ENCODE results near the gene CINP. TPM values are rescaled to one million over a fixed set of nuclear protein-coding genes. Genes with fewer than 3 reads are reported as not detected.
"Not testable (repeated sequence)": the region's sequence is repeated elsewhere in the genome, so short reads cannot be mapped to it uniquely, and the experiment has no call there.

The CINP gene
- total and polyA plus RNA-seq, 4 donors = 31.0 to 71.9 (median 34.3) TPM

DNA sequence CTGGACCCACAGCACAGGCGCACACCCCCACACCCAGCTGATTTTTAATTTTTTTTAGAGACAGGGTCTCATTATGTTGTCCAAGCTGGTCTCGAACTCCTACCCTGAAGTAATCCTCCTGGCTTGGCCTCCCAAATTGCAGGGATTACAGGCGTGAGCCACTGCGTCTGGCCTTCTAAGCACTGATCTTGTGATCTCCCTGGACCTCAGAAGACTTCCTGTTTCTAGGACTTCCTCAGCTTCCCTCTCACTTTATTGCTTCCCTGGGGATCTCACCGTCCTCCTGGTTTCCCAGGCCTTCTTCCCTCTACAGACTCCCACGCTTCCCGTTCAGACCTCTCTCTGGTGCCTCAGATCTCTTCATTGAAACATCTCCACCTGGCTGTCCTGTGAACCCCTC is 29.3 kb downstream of the CINP start:
- TF ChIP-seq, protein P1, sequence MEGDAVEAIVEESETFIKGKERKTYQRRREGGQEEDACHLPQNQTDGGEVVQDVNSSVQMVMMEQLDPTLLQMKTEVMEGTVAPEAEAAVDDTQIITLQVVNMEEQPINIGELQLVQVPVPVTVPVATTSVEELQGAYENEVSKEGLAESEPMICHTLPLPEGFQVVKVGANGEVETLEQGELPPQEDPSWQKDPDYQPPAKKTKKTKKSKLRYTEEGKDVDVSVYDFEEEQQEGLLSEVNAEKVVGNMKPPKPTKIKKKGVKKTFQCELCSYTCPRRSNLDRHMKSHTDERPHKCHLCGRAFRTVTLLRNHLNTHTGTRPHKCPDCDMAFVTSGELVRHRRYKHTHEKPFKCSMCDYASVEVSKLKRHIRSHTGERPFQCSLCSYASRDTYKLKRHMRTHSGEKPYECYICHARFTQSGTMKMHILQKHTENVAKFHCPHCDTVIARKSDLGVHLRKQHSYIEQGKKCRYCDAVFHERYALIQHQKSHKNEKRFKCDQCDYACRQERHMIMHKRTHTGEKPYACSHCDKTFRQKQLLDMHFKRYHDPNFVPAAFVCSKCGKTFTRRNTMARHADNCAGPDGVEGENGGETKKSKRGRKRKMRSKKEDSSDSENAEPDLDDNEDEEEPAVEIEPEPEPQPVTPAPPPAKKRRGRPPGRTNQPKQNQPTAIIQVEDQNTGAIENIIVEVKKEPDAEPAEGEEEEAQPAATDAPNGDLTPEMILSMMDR (IDR thresholded peaks at IDR 0.05; ENCODE audit: control extremely low read depth, extremely low read depth) = no peak
- Histone ChIP-seq H3K27ac (ENCODE audit: low read depth in 1 of 2, low read length in 1 of 2) (no peak overlapping the region), H3K4me1 (ENCODE audit: control insufficient read depth in 5 of 5, insufficient read depth in 5 of 5, low read length in 5 of 5) (peaks cover 0 to 2% (median 0%) of the 10 kb centered on the region in 5 donors), H3K4me3 (no peak overlapping the region), H3K9ac (ENCODE audit: insufficient read depth in 1 of 2, low read length in 2 of 2) (no peak overlapping the region), H3K27me3 (ENCODE audit: control insufficient read depth in 3 of 3, insufficient read depth in 3 of 3, low read length in 2 of 3) (no peaks in the 10 kb centered on the region), H3K9me3 (ENCODE audit: control insufficient read depth in 4 of 4, insufficient read depth in 3 of 4, low read length in 3 of 4) (no peaks in the 10 kb centered on the region), H3K36me3 (ENCODE audit: control insufficient read depth in 4 of 4, insufficient read depth in 4 of 4, low read length in 4 of 4) (peaks cover 0 to 16% (median 5%) of the 10 kb centered on the region in 4 donors)
- no peak for DNase-seq
- no peak for ATAC-seq (ENCODE audit: insufficient read depth, low FRiP score)
- 67 to 77% methylated on average over 7 of the region's 7 CpGs for WGBS, 2 donors

DNA sequence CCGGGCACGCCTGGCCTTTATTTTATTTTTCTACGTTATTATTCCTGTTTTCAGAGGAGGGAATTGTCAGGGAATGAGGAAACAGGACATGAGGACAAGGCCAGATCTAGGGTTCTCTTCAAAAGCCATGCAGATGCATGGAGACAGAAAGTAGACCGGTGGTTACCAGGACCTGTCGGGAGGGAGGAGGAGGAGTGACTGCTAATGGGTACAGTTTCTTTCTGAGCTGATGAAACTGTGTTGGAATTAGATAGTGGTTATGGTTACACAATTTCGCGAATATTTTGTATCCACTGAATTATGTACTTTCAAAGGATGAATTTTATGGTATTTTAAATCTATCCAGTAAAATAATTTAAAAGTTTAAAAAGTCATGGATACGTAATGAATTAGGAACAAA is 31.9 kb downstream of the CINP start:
- ATAC-seq (ENCODE audit: insufficient read depth, low FRiP score) (no peak), DNase-seq (no peak)
- Histone ChIP-seq H3K4me1 (ENCODE audit: control insufficient read depth in 5 of 5, insufficient read depth in 5 of 5, low read length in 5 of 5) (peaks cover 0 to 2% (median 0%) of the 10 kb centered on the region in 5 donors), H3K9me3 (ENCODE audit: control insufficient read depth in 4 of 4, insufficient read depth in 3 of 4, low read length in 3 of 4) (no peaks in the 10 kb centered on the region), H3K4me3 (no peak overlapping the region), H3K36me3 (ENCODE audit: control insufficient read depth in 4 of 4, insufficient read depth in 4 of 4, low read length in 4 of 4) (peaks cover 3 to 12% (median 5%) of the 10 kb centered on the region in 4 donors), H3K27me3 (ENCODE audit: control insufficient read depth in 3 of 3, insufficient read depth in 3 of 3, low read length in 2 of 3) (no peaks in the 10 kb centered on the region), H3K9ac (ENCODE audit: insufficient read depth in 1 of 2, low read length in 2 of 2) (no peak overlapping the region), H3K27ac (ENCODE audit: low read depth in 1 of 2, low read length in 1 of 2) (no peak overlapping the region)
- TF ChIP-seq, protein P1 (IDR thresholded peaks at IDR 0.05; ENCODE audit: control extremely low read depth, extremely low read depth) = no peak
- WGBS, 2 donors = 92 to 93% methylated on average over 8 of the region's 8 CpGs

DNA sequence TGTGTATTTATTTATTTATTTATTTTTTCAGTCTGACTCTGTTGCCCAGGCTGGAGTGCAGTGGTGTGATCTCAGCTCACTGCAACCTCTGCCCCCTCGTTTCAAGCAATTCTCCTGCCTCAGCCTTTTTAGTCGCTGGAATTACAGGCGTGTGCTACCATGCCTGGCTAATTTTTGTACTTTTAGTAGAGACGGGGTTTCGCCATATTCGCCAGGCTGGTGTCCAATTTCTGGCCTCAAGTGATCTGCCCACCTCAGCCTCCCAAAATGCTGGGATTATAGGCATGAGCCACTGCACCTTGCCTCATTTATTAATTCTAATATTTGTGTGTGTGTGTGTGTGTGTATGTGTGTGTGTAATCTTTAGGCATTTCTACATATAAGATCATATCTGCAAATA is 33.3 kb downstream of the CINP start:
- not testable (repeated sequence) for DNase-seq; H3K9ac ChIP-seq (ENCODE audit: insufficient read depth in 1 of 2, low read length in 2 of 2); H3K4me1 ChIP-seq (ENCODE audit: control insufficient read depth in 5 of 5, insufficient read depth in 5 of 5, low read length in 5 of 5); H3K27me3 ChIP-seq (ENCODE audit: control insufficient read depth in 3 of 3, insufficient read depth in 3 of 3, low read length in 2 of 3); H3K27ac ChIP-seq (ENCODE audit: low read depth in 1 of 2, low read length in 1 of 2); H3K36me3 ChIP-seq (ENCODE audit: control insufficient read depth in 4 of 4, insufficient read depth in 4 of 4, low read length in 4 of 4); ATAC-seq (ENCODE audit: insufficient read depth, low FRiP score); H3K9me3 ChIP-seq (ENCODE audit: control insufficient read depth in 4 of 4, insufficient read depth in 3 of 4, low read length in 3 of 4); H3K4me3 ChIP-seq
- WGBS, 2 donors = 91 to 95% methylated on average over 6 of the region's 6 CpGs

DNA sequence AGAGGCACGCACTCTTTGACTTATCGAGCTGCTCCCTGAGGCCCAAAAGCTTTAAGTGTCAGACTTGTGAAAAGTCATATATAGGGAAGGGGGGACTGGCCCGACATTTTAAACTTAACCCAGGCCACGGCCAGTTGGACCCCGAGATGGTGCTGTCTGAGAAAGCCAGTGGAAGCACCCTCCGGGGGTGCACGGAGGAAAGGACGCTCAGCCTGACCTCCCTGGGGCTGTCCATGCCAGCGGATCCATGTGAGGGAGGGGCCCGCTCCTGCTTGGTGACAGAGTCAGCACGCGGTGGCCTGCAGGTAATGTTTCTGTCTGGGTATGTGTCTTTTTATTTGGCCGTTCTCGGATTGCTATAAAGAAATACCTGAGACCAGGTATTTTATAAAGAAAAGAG is 36.1 kb downstream of the CINP start:
- Histone ChIP-seq H3K9ac (ENCODE audit: insufficient read depth in 1 of 2, low read length in 2 of 2) (no peak overlapping the region), H3K9me3 (ENCODE audit: control insufficient read depth in 4 of 4, insufficient read depth in 3 of 4, low read length in 3 of 4) (no peaks in the 10 kb centered on the region), H3K27me3 (ENCODE audit: control insufficient read depth in 3 of 3, insufficient read depth in 3 of 3, low read length in 2 of 3) (no peaks in the 10 kb centered on the region), H3K4me1 (ENCODE audit: control insufficient read depth in 5 of 5, insufficient read depth in 5 of 5, low read length in 5 of 5) (peaks cover 0 to 3% (median 0%) of the 10 kb centered on the region in 5 donors), H3K27ac (ENCODE audit: low read depth in 1 of 2, low read length in 1 of 2) (no peak overlapping the region), H3K4me3 (no peak overlapping the region), H3K36me3 (ENCODE audit: control insufficient read depth in 4 of 4, insufficient read depth in 4 of 4, low read length in 4 of 4) (peaks cover 0 to 7% (median 2%) of the 10 kb centered on the region in 4 donors)
- no peak for DNase-seq
- TF ChIP-seq, protein P1 (IDR thresholded peaks at IDR 0.05; ENCODE audit: control extremely low read depth, extremely low read depth) = no peak
- 95 to 98% methylated on average over 14 of the region's 14 CpGs for WGBS, 2 donors
- ATAC-seq (ENCODE audit: insufficient read depth, low FRiP score) = no peak

Measured in lung (tissue), 12 donors.